ENCODE data around the gene FDX2.
"Not testable (repeated sequence)": the region's sequence is repeated elsewhere in the genome, so short reads cannot be mapped to it uniquely, and the experiment has no call there.

The FDX2 gene

DNA sequence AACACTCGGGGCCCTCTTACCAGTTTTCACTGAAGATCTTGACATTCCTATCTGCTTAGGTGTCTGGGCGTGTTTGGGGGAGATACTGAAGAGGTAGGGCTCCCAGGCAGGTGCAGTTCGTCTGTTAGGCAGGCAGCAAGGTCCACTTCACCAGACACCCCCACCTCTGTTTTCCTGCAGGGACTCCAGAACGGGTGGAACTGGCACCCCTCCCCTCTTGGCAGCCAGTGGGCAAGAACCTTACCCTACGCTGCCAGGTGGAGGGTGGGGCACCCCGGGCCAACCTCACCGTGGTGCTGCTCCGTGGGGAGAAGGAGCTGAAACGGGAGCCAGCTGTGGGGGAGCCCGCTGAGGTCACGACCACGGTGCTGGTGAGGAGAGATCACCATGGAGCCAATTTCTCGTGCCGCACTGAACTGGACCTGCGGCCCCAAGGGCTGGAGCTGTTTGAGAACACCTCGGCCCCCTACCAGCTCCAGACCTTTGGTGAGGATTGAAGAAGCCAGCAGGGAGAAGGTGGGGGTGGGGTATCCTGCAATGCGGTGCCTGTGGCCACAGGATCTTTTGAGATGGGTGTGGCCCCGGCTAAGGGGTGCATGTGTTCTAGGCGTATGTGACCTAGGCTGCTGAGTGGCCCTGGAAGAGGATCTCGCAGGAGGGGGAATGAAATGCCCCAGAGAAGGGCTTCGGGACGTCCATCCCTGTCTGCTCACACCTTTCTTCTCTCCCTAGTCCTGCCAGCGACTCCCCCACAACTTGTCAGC lies 32.3 kb downstream of the FDX2 start:
- DNase-seq: no peak

DNA sequence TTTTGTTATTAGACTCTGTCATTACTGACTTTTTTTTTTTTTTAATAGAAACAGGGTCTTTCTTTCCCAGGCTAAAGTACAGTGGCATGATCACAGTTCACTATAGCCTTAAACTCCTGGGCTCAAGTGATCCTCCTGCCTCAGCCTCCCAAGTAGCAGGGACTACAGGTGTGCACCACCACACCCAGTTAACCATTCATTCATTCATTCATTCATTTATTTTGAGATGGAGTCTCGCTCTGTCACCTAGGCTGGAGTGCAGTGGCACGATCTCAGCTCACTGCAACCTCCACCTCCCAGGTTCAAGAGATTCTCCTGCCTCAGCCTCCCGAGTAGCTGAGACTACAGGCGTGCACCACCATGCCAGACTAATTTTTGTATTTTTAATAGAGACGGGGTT lies 33.8 kb downstream of the FDX2 start:
- DNase-seq: not testable (repeated sequence)

DNA sequence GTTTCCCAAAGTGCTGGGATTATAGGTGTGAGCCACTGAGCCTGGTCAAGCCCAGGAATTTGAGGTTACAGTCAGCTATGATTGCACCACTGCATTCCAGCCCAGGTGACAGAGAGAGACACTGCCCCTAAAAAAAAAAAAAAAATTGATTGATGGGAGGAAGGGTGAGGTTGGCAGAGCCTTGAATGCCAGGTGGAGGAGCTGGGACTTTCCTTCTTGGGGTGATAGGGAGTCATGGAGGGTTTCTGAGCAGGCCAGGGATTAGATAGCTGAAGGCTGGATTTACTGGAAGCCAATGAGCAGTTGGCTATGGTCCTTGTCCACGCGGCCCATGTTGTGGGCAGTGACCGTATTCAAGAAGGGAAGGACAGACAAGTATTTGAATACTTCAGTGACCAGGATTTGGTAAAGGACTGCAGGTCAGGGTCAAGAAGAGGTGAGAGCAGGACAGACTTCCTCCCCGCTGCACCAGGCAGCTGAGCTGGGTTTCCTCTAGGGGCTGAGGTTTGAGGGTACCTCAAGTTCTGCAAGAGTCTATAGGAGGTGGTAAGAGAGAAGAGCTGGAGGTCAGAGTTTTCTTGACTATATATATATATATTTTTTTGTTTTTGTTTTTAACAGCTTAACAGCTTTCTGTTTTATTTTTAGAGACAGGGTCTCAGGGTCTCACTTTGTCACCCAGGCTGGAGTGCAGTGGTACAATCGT lies 35.9 kb downstream of the FDX2 start:
- no peak for DNase-seq

DNA sequence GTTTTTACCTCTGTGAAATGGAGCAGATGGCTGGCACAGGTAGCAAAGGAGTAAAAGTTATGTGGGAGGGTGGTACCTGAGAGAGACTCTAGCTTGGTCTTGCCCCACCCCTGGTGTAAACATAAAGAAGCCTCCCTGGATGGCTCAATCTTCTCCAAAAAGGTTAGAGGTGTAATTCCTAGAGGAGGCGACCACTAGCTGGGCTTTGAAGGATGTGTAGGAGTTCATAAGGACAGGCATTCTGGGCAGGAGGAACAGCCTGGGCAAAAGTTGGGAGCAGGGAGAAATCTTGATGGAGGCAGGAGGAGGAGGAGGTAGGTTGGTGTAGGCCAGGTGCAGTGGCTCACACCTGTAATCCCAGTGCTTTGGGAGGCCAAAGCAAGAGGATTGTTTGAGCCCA lies 36.9 kb downstream of the FDX2 start:
- DNase-seq: no peak

DNA sequence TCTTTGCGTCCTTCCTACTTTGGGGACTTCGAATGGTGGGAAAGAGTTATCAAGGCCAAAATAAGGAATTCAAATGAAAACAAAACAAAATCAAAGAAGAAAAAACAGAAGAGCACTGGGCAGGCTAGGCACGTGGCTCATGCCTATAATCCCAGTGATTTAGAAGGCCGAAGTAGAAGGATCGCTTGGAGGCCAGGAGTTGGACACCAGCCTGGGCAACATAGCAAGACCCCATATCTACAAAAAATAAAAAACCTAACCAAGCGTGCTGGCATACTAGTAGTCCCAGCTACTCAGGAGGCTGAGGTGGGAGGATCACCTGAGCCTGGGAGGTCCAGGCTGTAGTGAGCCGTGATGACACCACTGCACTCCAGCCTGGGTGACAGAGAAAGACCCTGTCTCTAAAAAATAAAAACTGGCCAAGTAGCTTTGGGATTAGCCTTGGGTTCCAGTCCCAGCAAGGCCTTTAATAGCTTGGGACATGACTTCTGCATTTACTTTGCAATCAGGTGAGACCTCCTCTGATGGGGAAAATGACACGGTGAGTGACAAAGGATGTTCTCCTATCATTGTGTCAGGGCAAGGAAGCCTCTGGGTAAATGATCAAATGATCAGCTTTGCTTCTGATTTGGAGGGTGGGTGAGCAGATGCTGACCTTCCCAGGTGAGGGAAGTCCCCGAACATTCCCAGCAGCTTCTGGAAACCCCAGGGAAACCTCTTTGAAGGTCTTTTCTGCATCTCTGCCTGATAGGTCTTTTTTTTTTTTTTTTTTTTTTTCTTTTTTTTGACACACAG lies 37.8 kb downstream of the FDX2 start:
- no peak for DNase-seq

DNA sequence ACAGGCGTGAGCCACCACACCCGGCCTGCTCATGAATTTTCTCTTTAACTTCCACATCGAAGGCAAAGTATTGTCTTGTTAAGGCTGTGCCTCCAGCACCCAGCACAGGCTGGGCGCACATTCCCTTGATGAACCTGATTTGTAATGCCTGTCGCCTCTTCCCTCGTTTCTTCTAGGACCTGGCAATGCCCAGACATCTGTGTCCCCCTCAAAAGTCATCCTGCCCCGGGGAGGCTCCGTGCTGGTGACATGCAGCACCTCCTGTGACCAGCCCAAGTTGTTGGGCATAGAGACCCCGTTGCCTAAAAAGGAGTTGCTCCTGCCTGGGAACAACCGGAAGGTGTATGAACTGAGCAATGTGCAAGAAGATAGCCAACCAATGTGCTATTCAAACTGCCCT lies 41.2 kb downstream of the FDX2 start:
- no peak for DNase-seq

DNA sequence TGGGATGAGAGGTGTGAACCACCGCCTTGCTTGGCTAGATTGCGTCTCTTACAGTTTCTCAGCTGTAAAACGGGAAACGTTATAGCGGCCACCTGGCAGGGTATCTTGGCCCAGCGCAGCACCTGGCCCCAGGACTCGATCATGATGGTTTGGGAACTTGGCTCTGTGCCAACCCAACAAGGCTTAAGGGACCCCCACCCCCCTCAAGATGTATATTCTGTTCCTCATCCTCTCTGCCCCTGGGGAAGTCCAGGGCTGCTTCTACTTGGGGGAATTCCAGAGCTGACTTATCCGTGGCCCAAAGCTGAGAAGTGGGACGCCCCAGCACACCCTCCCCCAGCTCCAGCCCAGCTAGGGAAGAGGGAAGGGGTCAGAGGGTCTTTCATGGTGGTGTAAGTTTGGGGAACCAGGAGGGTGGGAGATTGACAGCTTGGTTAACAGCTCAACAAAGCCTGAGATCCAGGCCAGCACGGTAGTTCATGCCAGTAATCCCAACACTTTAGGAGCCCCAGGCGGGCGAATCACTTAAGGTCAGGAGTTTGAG lies 44.2 kb downstream of the FDX2 start:
- no peak for DNase-seq

DNA sequence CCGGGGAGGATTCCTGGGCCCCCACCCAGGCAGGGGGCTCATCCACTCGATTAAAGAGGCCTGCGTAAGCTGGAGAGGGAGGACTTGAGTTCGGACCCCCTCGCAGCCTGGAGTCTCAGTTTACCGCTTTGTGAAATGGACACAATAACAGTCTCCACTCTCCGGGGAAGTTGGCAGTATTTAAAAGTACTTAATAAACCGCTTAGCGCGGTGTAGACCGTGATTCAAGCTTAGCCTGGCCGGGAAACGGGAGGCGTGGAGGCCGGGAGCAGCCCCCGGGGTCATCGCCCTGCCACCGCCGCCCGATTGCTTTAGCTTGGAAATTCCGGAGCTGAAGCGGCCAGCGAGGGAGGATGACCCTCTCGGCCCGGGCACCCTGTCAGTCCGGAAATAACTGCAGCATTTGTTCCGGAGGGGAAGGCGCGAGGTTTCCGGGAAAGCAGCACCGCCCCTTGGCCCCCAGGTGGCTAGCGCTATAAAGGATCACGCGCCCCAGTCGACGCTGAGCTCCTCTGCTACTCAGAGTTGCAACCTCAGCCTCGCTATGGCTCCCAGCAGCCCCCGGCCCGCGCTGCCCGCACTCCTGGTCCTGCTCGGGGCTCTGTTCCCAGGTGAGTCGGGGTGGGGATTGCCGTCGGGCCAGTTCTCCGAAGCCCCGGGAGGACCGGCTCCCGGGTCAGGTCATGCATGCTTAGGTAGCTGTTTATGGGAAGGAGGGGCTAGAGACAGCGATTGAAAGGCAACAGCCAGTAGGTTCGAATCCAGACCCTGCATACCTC lies 45.0 kb downstream of the FDX2 start, which contains the start of gene ICAM1:
TSS of gene ICAM1 (plus strand) at position 505 of the 779 bp plus-strand sequence. CDS start at position 545, 40 bp downstream.
- DNase-seq: peak; percentile 43

DNA sequence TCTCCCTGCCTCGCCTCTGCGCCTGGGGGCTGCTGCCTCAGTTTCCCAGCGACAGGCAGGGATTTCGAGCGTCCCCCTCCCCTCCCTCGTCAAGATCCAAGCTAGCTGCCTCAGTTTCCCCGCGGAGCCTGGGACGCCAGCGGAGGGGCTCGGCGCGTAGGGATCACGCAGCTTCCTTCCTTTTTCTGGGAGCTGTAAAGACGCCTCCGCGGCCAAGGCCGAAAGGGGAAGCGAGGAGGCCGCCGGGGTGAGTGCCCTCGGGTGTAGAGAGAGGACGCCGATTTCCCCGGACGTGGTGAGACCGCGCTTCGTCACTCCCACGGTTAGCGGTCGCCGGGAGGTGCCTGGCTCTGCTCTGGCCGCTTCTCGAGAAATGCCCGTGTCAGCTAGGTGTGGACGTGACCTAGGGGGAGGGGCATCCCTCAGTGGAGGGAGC lies 45.6 kb downstream of the FDX2 start:
- no peak for DNase-seq

DNA sequence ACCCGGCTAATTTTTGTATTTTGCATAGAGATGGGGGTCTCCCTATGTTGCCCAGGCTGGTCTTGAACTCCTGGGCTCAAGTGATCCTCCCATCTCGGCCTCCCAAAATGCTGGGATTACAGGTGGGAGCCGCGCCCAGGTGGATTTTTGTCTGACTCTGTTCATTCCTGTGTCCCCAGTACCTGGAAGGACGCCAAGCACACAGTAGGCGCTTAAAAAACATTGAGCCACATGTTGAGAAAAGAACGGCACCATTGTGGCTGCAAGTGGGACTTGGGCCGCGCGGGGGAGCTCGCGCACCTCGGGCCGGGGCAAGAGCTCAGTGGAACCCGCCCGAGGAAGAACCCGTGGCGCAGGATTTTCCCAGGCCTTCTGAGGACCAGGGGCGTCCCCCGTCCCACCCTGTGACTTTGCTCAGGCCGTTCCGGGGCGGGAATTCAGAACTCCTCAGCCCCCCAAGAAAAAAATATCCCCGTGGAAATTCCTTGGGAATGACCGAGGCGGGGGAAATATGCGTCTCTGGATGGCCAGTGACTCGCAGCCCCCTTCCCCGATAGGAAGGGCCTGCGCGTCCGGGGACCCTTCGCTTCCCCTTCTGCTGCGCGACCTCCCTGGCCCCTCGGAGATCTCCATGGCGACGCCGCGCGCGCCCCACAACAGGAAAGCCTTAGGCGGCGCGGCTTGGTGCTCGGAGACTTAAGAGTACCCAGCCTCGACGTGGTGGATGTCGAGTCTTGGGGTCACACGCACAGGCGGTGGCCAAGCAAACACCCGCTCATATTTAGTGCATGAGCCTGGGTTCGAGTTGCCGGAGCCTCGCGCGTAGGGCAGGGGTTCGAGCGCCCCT lies 46.3 kb downstream of the FDX2 start:
- DNase-seq: peak; percentile 65

DNA sequence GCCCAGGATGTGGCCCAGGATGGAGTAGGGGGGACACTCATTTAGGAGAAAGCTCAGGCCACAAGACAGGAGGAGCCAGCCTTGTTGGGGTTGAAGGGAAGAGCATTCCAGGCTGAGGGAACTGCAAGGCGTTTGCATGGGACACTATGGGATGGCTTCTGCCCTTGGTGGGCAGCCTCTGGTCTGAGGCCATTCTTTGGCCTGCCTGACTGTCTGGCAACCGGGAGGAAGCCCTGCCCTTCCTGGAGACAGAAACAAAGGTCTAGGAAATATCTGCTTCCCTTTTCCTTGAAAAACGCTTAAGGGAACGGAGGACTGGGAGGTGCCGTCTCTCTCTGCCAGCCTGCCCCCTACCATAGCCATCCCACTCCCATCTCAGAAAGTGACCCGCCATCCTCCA lies 47.7 kb downstream of the FDX2 start:
- DNase-seq: no peak

DNA sequence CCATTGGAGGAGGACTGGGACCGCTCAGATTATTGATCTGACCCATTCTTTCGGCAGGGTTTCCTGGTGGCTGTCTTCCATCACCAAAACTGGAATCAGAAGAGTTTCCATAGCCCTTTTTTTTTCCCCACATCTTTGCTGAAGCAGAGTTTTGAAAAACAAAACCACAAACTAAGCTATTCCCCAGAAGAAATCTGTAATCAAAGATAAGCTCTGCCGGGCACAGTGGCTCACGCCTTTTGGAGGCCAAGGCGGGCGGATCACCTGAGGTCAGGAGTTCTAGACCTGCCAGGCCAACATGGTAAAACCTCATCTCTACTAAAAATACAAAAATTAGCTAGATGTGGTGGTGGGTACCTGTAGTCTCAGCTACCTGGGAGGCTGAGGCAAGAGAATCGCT lies 49.1 kb downstream of the FDX2 start:
- no peak for DNase-seq

DNA sequence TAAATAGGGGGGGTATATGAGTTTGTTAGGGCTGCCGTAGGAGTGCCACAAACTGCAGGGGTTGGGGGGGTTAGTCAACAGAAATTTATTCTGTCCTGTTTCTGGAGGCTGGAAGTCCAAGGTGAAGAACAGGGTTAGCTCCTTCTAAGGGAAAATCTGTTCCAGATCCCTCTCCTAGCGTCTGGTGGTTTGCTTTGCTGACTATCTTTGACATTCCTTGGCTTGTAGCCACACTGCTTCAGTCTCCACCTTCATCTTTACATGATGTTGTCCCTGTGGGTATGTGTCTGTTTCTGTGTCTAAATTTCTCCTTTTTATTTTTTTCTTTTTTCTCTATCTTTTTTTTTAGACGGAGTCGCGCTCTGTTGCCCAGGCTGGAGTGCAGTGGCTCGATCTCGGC lies 53.0 kb downstream of the FDX2 start:
- peak; percentile 57 for DNase-seq

DNA sequence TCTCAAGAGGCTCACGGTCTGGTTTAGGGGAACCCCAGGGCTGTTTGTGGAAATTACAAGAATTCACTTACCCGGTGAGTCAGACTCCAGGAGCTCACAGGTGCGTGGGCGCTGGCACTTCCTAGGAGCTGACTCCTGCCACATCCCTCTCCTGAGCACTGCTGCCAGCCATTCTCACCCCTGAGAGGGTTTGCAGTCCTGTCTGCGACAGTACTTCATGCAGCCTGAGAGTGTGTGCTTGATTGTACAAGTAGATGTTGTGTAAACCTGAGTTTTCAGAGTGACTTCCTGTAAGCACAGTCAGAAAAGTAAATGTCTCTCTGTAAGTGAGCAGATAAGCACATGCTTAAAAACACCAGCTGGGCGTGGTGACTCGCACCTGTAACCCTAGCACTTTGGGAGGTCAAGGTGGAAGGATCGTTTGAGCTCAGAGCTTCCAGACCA lies 55.7 kb downstream of the FDX2 start:
- DNase-seq: no peak
